Esophagus squamous epithelium (tissue), 4 donors: ENCODE results near the gene IGFL4.

Source experiments
- CTCF ChIP-seq, 6 experiments: fragments of 450-650 bp in 4 of 6; fragments of 200-600 bp in 2 of 6; sonication (generic) in 2 of 6; IDR thresholded peaks; one replicate each; pipeline ENCODE4 v1.5.1; 2016 to 2019; ENCODE audit warnings: antibody characterized with exemption in 6 of 6, mild to moderate bottlenecking in 4 of 6, moderate library complexity in 4 of 6
- POLR2A ChIP-seq, 4 donors: fragments of 450-650 bp; IDR thresholded peaks; one replicate each; pipeline ENCODE4 v1.6.1; 2017; ENCODE audit warnings: antibody characterized with exemption in 4 of 4, mild to moderate bottlenecking in 4 of 4, moderate library complexity in 3 of 4

GRCh38 chr19:46089432-46089831, 48.6 kb upstream of the IGFL4 start:
- no peak for TF ChIP-seq CTCF (IDR thresholded peaks at IDR 0.05)
- no peak for TF ChIP-seq POLR2A (IDR thresholded peaks at IDR 0.05)
